Gastroesophageal sphincter (tissue), 4 donors: ENCODE data around the gene NR3C2. TPM values are rescaled to one million over a fixed set of nuclear protein-coding genes. Genes with fewer than 3 reads are reported as not detected.

Experiments used
- ATAC-seq: fragments of 150-250 bp; one replicate; pipeline ENCODE4 v1.9.1; 2016; ENCODE audit warnings: mild to moderate bottlenecking, moderate library complexity
- H3K27ac ChIP-seq, 4 donors: fragments of 200-600 bp; sonication (generic) in 3 of 4; 1 replicate in 3 of 4; 2 replicates in 1 of 4; pipeline ENCODE4 v1.5.1; 2016 to 2019
- H3K27me3 ChIP-seq: fragments of 200-600 bp; sonication (generic); one replicate; pipeline ENCODE4 v1.5.1; 2019
- H3K36me3 ChIP-seq, 2 donors: fragments of 200-600 bp; sonication (generic); one replicate each; pipeline ENCODE4 v1.5.1; 2019; ENCODE audit warnings: control low read depth in 1 of 2
- H3K4me1 ChIP-seq, 3 donors: fragments of 200-600 bp; sonication (generic); 1 replicate in 2 of 3; 2 replicates in 1 of 3; pipeline ENCODE4 v1.5.1; 2016 to 2019; ENCODE audit warnings: control low read depth in 2 of 3
- H3K4me3 ChIP-seq, 2 donors: fragments of 200-600 bp; sonication (generic); one replicate each; pipeline ENCODE4 v1.5.1; 2019; ENCODE audit warnings: mild to moderate bottlenecking in 1 of 2, moderate library complexity in 1 of 2
- H3K9me3 ChIP-seq, 3 donors: fragments of 200-600 bp; sonication (generic); one replicate each; pipeline ENCODE4 v1.5.1; 2017 to 2019; ENCODE audit warnings: control low read depth in 2 of 3
- EP300 ChIP-seq: sonication (generic); formaldehyde crosslinking; IDR thresholded peaks from one replicate; pipeline ENCODE4 v1.6.1; 2017; ENCODE audit warnings: antibody characterized with exemption, mild to moderate bottlenecking
- POLR2A ChIP-seq, 2 donors: fragments of 450-650 bp; IDR thresholded peaks; one replicate each; pipeline ENCODE4 v1.6.1; 2017; ENCODE audit warnings: antibody characterized with exemption in 2 of 2, mild to moderate bottlenecking in 2 of 2, moderate library complexity in 1 of 2
- POLR2AphosphoS5 ChIP-seq: sonication (generic); formaldehyde crosslinking; IDR thresholded peaks from one replicate; pipeline ENCODE4 v1.6.1; 2017; ENCODE audit warnings: antibody characterized with exemption
- WGBS, 2 donors: methylation state at CpG; one replicate each; pipeline ENCODE4 v1.1.5; 2018; ENCODE audit warnings: low coverage in 1 of 2; 5-methylcytosine and 5-hydroxymethylcytosine counted together
- total RNA-seq, 4 donors: library from RNA; depleted of rRNA; stranded (reverse); fragments of >200 nt; gene quantifications; one replicate each; pipeline ENCODE4 v1.1.0, GENCODE V29; 2016
- TF ChIP-seq, protein P1 (sequence below), 4 experiments: fragments of 200-600 bp in 2 of 4; fragments of 450-650 bp in 2 of 4; sonication (generic) in 1 of 4; IDR thresholded peaks; one replicate each; pipeline ENCODE4 v1.5.1; 2017 to 2019; ENCODE audit warnings: antibody characterized with exemption in 4 of 4, mild to moderate bottlenecking in 2 of 4, moderate library complexity in 2 of 4

The NR3C2 gene
- total RNA-seq, 4 donors from 2014 or later = 11.6 to 15.9 (median 13.9) TPM

DNA sequence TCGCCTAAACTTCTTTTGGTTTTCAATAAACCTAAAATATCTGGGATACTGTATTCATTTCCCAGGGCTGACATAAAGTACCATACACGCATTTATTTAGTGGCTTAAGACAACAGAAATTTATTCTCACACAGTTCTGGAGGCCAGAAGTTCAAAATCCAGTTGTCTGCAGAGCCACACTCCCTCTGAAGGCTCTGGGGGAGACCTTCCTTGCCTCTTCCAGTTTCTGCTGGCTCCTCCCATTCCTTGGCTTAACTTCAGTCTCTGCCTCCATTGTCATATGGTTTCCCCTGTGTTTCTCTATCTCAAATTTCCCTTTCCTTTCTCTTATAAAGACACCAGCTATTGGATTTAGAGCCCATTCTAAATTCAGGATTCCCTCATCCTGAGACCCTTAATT lies 44.4 kb downstream of the NR3C2 start:
- no peak overlapping the region for H3K27ac ChIP-seq
- H3K4me1 ChIP-seq = peaks cover 0 to 9% (median 0%) of the 10 kb centered on the region in 3 donors
- no peak overlapping the region for H3K4me3 ChIP-seq
- H3K27me3 ChIP-seq = no peaks in the 10 kb centered on the region
- no peaks in the 10 kb centered on the region for H3K9me3 ChIP-seq
- no peak for TF ChIP-seq POLR2AphosphoS5
- TF ChIP-seq EP300 = no peak
- no peak for TF ChIP-seq POLR2A (IDR thresholded peaks at IDR 0.05)
- TF ChIP-seq, protein P1, sequence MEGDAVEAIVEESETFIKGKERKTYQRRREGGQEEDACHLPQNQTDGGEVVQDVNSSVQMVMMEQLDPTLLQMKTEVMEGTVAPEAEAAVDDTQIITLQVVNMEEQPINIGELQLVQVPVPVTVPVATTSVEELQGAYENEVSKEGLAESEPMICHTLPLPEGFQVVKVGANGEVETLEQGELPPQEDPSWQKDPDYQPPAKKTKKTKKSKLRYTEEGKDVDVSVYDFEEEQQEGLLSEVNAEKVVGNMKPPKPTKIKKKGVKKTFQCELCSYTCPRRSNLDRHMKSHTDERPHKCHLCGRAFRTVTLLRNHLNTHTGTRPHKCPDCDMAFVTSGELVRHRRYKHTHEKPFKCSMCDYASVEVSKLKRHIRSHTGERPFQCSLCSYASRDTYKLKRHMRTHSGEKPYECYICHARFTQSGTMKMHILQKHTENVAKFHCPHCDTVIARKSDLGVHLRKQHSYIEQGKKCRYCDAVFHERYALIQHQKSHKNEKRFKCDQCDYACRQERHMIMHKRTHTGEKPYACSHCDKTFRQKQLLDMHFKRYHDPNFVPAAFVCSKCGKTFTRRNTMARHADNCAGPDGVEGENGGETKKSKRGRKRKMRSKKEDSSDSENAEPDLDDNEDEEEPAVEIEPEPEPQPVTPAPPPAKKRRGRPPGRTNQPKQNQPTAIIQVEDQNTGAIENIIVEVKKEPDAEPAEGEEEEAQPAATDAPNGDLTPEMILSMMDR (IDR thresholded peaks at IDR 0.05) = no peak
- ATAC-seq = no peak
- no peaks in the 10 kb centered on the region for H3K36me3 ChIP-seq
- 85 to 92% methylated on average over 2 of the region's 2 CpGs for WGBS, 2 donors

DNA sequence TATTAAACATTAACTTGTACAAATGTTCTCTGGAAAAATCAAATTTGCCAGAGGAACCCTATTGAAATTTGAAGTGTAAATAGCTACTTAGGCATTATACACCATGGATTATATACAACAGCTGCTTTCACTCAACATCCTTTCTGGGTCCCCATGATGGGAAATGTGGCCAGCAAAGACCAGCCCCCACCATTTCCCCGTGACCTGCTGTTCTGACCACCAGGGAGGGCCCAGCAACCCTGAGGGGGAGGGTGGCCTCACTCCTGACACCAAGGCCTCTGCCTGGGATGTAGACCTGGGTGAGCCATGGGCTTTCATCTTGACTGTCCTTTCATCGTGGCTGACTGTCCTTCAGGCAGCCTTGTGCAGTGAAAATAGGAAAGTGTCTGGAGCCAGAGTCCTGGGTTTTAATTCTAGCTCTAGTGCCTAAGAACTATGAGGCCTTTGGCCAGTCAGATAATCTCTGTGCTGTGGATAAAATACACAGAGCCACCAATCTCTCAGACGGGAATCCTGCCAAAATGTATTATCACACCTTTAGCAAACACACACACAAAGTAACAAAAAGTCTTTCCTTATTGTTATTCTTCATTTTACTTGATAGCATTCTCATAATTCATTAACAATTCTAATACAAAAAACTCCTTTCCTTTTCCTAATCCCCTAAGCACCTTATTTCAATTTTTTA lies 45.1 kb downstream of the NR3C2 start:
- no peaks in the 10 kb centered on the region for H3K27me3 ChIP-seq
- TF ChIP-seq POLR2A (IDR thresholded peaks at IDR 0.05) (no peak), EP300 (no peak), POLR2AphosphoS5 (no peak)
- TF ChIP-seq, protein P1 (IDR thresholded peaks at IDR 0.05) = no peak
- H3K27ac ChIP-seq = no peak overlapping the region
- WGBS, 2 donors = 75 to 78% methylated on average over 1 of the region's 3 CpGs
- no peak for ATAC-seq
- no peaks in the 10 kb centered on the region for H3K9me3 ChIP-seq
- H3K36me3 ChIP-seq = no peaks in the 10 kb centered on the region
- H3K4me3 ChIP-seq = no peak overlapping the region
- H3K4me1 ChIP-seq = peaks cover 0 to 9% (median 0%) of the 10 kb centered on the region in 3 donors

GRCh38 chr4:148395771-148396170 lies 46.4 kb downstream of the NR3C2 start:
- no peaks in the 10 kb centered on the region for H3K9me3 ChIP-seq
- no peak for TF ChIP-seq POLR2A (IDR thresholded peaks at IDR 0.05)
- TF ChIP-seq, protein P1 (IDR thresholded peaks at IDR 0.05) = no peak
- no peak for TF ChIP-seq POLR2AphosphoS5
- no peak for TF ChIP-seq EP300
- no peaks in the 10 kb centered on the region for H3K36me3 ChIP-seq
- no peak for ATAC-seq
- WGBS, 2 donors = 78 to 92% methylated on average over 1 of the region's 1 CpG
- H3K27ac ChIP-seq = no peak overlapping the region
- no peaks in the 10 kb centered on the region for H3K27me3 ChIP-seq
- no peak overlapping the region for H3K4me3 ChIP-seq
- H3K4me1 ChIP-seq = peaks cover 0 to 12% (median 0%) of the 10 kb centered on the region in 3 donors

DNA sequence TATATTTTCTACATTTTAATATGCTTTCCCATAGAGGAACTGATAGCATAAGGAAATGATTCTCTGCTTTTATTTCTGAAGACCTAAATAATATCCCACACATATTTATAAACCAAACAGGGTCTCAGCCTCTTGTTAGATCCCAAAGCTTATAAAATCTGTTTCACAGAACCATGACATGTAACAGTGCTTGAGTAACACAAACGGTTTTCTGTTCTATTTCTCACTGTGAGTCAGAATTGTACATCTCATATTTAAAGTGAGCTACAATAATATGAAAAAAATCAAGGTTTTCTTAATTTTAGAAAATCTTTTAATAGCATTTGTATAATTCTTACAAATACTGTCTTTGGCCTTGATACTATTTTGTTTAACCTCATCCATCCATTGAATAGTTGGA lies 51.2 kb downstream of the NR3C2 start:
- TF ChIP-seq, protein P1 (IDR thresholded peaks at IDR 0.05) = no peak
- TF ChIP-seq EP300 (no peak), POLR2A (IDR thresholded peaks at IDR 0.05) (no peak), POLR2AphosphoS5 (no peak)
- H3K27me3 ChIP-seq = no peaks in the 10 kb centered on the region

DNA sequence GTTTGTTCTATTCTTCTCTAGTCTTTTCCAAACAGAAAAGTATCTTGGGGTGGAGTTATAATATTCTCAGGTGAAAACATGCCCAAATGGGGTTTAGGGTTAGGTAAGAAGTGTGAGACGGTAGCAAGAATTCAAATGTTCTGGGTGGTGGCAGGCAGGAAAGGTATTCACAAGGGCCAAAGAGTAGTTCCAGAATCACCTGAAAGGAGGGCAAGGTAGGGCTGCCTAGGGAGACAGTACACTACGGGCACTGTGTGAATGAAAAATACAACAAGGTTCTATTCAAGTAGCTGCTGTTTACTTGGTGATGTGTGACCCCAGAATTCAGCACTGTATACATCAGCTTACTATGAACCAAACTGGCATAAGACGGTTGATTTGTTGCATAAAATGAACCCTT lies 51.9 kb downstream of the NR3C2 start:
- no peaks in the 10 kb centered on the region for H3K27me3 ChIP-seq
- 87 to 91% methylated on average over 3 of the region's 3 CpGs for WGBS, 2 donors
- TF ChIP-seq POLR2A (IDR thresholded peaks at IDR 0.05) = no peak
- TF ChIP-seq EP300 = no peak
- TF ChIP-seq, protein P1 (IDR thresholded peaks at IDR 0.05) = no peak
- TF ChIP-seq POLR2AphosphoS5 = no peak
- no peaks in the 10 kb centered on the region for H3K9me3 ChIP-seq
- H3K4me3 ChIP-seq = no peak overlapping the region
- ATAC-seq = no peak
- H3K27ac ChIP-seq = no peak overlapping the region
- no peaks in the 10 kb centered on the region for H3K36me3 ChIP-seq
- H3K4me1 ChIP-seq = peaks cover 0 to 5% (median 0%) of the 10 kb centered on the region in 3 donors

More for the DNA sequence above, 51.2 kb downstream of the NR3C2 start:
- Histone ChIP-seq H3K4me1 (peaks cover 0 to 5% (median 0%) of the 10 kb centered on the region in 3 donors), H3K4me3 (no peak overlapping the region), H3K36me3 (no peaks in the 10 kb centered on the region), H3K27ac (no peak overlapping the region), H3K9me3 (no peaks in the 10 kb centered on the region)
- ATAC-seq = no peak
- 29 to 63% methylated on average over 1 of the region's 1 CpG for WGBS, 2 donors
